Calu3 (cell line): Measurements from ENCODE around the gene TMEM184B. TPM values are rescaled to one million over a fixed set of nuclear protein-coding genes. Genes with fewer than 3 reads are reported as not detected.

Source experiments
- BruUV-seq: library from RNA; stranded (reverse); fragments of 400-500 nt; replicated peaks from 2 replicates; lab custom pipeline; 2021; lab: Mats Ljungman, UMichigan
- CTCF ChIA-PET: fragments of 300-600 bp; sonication (Branson Sonifier 250); formaldehyde crosslinking; loops from one replicate; lab custom pipeline; 2022; ENCODE audit warnings: antibody characterized with exemption; lab: Charles Lee
- DNase-seq: peaks from one replicate; pipeline ENCODE4 v3.0.0; 2022
- H3K27ac Mint-ChIP-seq: one replicate; pipeline ENCODE4 v1.8.0; 2022; ENCODE audit warnings: mixed read lengths; ENCODE audit not compliant: unreplicated experiment
- H3K27me3 Mint-ChIP-seq: one replicate; pipeline ENCODE4 v1.8.0; 2022; ENCODE audit warnings: mixed read lengths; ENCODE audit not compliant: unreplicated experiment
- H3K36me3 Mint-ChIP-seq: one replicate; pipeline ENCODE4 v1.8.0; 2022; ENCODE audit warnings: mild to moderate bottlenecking, moderate library complexity, mixed read lengths; ENCODE audit not compliant: insufficient read depth, unreplicated experiment
- H3K4me1 Mint-ChIP-seq: one replicate; pipeline ENCODE4 v1.8.0; 2022; ENCODE audit warnings: mild to moderate bottlenecking, low read depth, mixed read lengths; ENCODE audit not compliant: unreplicated experiment
- H3K4me3 Mint-ChIP-seq: one replicate; pipeline ENCODE4 v1.8.0; 2022; ENCODE audit warnings: mild to moderate bottlenecking, low read depth, moderate library complexity, mixed read lengths; ENCODE audit not compliant: unreplicated experiment
- H3K9me3 Mint-ChIP-seq: one replicate; pipeline ENCODE4 v1.8.0; 2022; ENCODE audit warnings: low read depth, mixed read lengths; ENCODE audit not compliant: unreplicated experiment
- intact Hi-C: fragments of 100-400 bp; cut with micrococcal nuclease; formaldehyde crosslinking; loops from one replicate; pipeline ENCODE4 v1.10.0; 2022; ENCODE audit not compliant: unreplicated experiment
- total RNA-seq: library from RNA; stranded (reverse); gene quantifications from 2 replicates; pipeline ENCODE4 v1.2.3, GENCODE V29; 2022
- TF ChIP-seq, protein P1 (sequence below): fragments of 200-600 bp; IDR thresholded peaks from one replicate; pipeline ENCODE4 v1.8.0; 2022; ENCODE audit warnings: antibody characterized with exemption; ENCODE audit not compliant: unreplicated experiment

TMEM184B gene
- total RNA-seq, 1 experiment from 2014 or later: 114 TPM

DNA sequence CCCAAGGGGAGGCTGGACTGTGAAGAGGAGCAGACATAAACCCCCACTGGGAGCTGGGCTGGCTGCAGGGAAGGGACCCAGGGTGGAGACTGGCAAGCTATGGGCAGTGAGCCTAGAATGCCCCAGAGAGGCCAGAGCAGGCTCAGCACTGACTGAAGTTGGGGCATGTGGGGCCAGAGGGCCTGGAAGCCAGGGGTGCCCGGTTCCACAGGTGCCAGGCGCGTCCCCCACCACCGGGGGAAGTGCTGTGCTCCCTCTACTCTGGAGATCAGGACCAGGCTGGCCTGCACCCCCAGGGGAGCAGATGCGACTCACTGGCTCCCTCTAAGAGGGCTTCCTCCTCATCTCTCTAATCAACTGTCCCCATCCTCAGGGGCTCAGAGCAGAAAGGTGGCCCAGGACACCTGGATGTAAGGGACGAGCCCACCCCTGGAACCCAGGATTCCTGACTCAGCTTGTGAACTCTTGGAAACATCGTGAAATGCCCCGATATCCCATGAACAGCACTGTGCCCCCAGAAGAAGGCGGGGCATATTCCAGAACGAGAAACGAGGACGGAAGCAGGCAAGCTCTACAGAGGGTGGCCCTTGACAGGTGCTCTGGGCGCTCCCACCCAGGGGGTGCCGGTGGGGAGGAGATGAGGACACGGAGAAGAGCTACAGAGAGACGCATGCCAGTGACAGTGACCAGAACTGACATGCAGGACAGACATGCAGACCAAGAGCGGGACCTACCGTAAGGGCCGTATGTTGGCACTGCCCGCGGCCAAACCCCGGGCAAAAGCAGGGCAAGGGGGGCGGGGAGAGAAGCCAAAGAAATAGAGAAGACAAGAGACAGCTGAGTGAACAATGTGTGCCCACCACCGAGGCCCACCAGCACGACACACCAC lies 50.7 kb downstream of the TMEM184B start:
- peaks cover 63% of the 10 kb centered on the region for H3K4me1 Mint-ChIP-seq
- CTCF ChIA-PET: interaction anchor here (0.5 to 1.2 kb wide), 3 partner anchors 21 to 109 kb away, joined by 3 to 4 read pairs (median 3); no protein-coding TSS in a partner anchor

DNA sequence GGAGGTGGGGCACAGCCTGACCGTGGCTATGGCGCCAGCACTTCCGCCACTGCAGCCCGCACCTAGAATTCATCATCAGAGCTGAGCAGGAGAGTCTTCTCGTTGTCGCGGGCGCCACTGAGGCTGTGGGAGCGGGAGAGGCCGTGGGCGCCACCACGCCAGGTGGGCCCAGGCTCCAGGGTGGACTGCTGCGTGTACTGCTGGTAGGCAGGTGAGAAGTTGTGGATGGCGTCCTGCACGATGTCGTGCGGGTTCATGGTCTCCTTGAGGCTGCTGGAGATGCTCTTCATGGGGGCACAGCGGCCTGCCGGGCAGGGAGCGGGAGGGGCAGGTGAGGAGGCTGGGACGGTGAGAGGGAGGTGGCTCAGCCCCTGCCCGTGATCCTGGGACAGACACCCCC lies 51.4 kb downstream of the TMEM184B start:
- no peak for DNase-seq
- Mint-ChIP-seq H3K4me1 (peaks cover 63% of the 10 kb centered on the region), H3K4me3 (peak overlapping the region; percentile 21), H3K27me3 (no peaks in the 10 kb centered on the region), H3K27ac (peak overlapping the region; percentile 98), H3K9me3 (no peaks in the 10 kb centered on the region), H3K36me3 (peaks cover 87% of the 10 kb centered on the region)
- BruUV-seq: no TSS peak
- intact Hi-C loops: no loop called here
- TF ChIP-seq, protein P1, sequence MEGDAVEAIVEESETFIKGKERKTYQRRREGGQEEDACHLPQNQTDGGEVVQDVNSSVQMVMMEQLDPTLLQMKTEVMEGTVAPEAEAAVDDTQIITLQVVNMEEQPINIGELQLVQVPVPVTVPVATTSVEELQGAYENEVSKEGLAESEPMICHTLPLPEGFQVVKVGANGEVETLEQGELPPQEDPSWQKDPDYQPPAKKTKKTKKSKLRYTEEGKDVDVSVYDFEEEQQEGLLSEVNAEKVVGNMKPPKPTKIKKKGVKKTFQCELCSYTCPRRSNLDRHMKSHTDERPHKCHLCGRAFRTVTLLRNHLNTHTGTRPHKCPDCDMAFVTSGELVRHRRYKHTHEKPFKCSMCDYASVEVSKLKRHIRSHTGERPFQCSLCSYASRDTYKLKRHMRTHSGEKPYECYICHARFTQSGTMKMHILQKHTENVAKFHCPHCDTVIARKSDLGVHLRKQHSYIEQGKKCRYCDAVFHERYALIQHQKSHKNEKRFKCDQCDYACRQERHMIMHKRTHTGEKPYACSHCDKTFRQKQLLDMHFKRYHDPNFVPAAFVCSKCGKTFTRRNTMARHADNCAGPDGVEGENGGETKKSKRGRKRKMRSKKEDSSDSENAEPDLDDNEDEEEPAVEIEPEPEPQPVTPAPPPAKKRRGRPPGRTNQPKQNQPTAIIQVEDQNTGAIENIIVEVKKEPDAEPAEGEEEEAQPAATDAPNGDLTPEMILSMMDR: no peak
- CTCF ChIA-PET: interaction anchor here (1.2 kb wide), 1 partner anchor 22 kb away, joined by 3 read pairs; no protein-coding TSS in a partner anchor

More for the DNA sequence above, 50.7 kb downstream of the TMEM184B start:
- no TSS peak for BruUV-seq
- intact Hi-C loops: no loop called here
- H3K27ac Mint-ChIP-seq: peak overlapping the region; percentile 98
- TF ChIP-seq, protein P1: no peak
- H3K36me3 Mint-ChIP-seq: peaks cover 87% of the 10 kb centered on the region
- peak overlapping the region; percentile 21 for H3K4me3 Mint-ChIP-seq
- no peak for DNase-seq
- H3K27me3 Mint-ChIP-seq: no peaks in the 10 kb centered on the region
- no peaks in the 10 kb centered on the region for H3K9me3 Mint-ChIP-seq

DNA sequence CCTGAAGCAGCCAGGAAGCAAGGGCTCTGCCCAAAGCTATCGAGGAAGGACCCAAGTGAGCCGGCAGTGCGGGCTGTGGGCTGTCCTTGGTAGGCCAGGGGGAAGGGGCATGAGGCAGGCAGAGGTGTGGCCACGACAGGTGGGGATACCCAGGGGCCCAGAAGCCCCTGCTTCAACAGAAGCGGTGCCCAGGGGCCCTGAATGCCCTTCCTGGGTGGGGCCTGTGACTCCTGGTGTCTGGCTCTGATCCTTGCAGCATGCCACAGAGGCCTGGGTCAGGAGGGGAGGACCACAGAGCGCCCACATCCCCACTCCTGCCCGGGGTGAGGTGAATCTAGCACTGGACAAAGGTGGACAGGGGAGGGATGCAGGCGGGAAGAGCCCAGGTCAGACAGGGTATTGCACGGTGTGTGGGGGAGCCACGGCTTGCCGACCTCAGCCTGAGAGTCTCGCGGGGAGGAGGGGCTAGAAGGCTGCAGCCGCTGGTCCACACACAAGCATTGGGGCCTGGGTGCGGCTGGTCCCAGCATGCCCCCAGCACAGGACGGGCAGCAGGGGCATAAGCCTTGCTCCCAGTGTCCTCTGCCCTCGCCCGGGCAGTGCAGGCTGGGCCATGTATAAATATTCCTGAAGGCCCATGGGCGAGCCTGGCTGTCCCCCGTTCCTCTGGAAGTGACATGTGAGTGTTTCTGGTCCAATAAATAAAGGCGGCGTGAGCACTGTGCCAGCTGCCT lies 52.0 kb downstream of the TMEM184B start:
- Mint-ChIP-seq H3K4me1 (peaks cover 63% of the 10 kb centered on the region), H3K9me3 (no peaks in the 10 kb centered on the region), H3K27me3 (no peaks in the 10 kb centered on the region), H3K4me3 (peak overlapping the region; percentile 21), H3K27ac (peak overlapping the region; percentile 98), H3K36me3 (peaks cover 87% of the 10 kb centered on the region)
- no peak for DNase-seq
- CTCF ChIA-PET: interaction anchor here (1.2 to 1.4 kb wide), 2 partner anchors 8 to 22 kb away, joined by 3 to 5 read pairs; no protein-coding TSS in a partner anchor
- BruUV-seq: no TSS peak
- TF ChIP-seq, protein P1: no peak
- intact Hi-C loops: no loop called here

DNA sequence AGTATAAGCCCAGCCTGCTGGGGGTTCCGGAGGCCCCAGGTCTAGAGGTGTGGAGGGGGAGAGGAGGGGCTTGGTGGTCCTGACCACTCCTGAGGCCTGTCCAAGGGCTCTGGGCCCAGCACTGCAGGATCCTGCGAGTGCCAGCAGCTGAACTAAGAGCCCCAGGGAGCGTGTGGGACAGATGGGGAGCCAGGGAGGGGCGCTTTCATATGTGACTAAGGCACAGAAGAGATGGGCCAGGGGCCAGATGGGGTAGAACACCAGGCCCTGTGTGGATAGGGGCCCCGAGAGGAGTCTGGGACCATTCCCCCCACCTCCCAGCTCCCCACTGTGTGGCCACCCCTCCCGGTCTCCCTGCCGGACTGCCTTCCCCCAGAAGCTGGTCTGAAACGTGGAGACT lies 52.6 kb downstream of the TMEM184B start:
- H3K9me3 Mint-ChIP-seq: no peaks in the 10 kb centered on the region

More for the DNA sequence above, 52.6 kb downstream of the TMEM184B start:
- no TSS peak for BruUV-seq
- Mint-ChIP-seq H3K4me3 (no peak overlapping the region), H3K36me3 (peaks cover 89% of the 10 kb centered on the region), H3K4me1 (peaks cover 69% of the 10 kb centered on the region), H3K27ac (peak overlapping the region; percentile 98), H3K27me3 (no peaks in the 10 kb centered on the region)
- CTCF ChIA-PET: interaction anchor here (0.5 to 1.4 kb wide), 3 partner anchors 9 to 42 kb away, joined by 3 to 5 read pairs (median 3); no protein-coding TSS in a partner anchor
- TF ChIP-seq, protein P1: no peak
- intact Hi-C loops: no loop called here
- DNase-seq: no peak
